ACC112 (cell line): ENCODE results near the gene ZCCHC14.
A peak's percentile ranks its signal among the peaks of the same experiment; 100 is the strongest.

Experiments used
- H2AFZ ChIP-seq: fragments of 200-600 bp; sonication (generic); one replicate; pipeline ENCODE4 v1.6.0; 2017; ENCODE audit warnings: antibody characterized with exemption, low read length; ENCODE audit not compliant: unreplicated experiment
- H3K27ac ChIP-seq: fragments of 200-600 bp; sonication (generic); 2 replicates; pipeline ENCODE4 v1.5.1; 2014; ENCODE audit warnings: low read depth, mild to moderate bottlenecking, antibody characterized with exemption, low read length, moderate library complexity
- H3K27me3 ChIP-seq: fragments of 200-600 bp; sonication (generic); 2 replicates; pipeline ENCODE4 v1.6.1; 2014; ENCODE audit warnings: mild to moderate bottlenecking, antibody characterized with exemption, low read length, moderate library complexity, mixed read lengths; ENCODE audit not compliant: insufficient read depth
- H3K36me3 ChIP-seq: fragments of 200-600 bp; sonication (generic); 2 replicates; pipeline ENCODE4 v1.6.1; 2016; ENCODE audit warnings: mild to moderate bottlenecking, antibody characterized with exemption, low read length, moderate library complexity, mixed read lengths; ENCODE audit not compliant: insufficient read depth
- H3K4me1 ChIP-seq: fragments of 200-600 bp; sonication (generic); one replicate; pipeline ENCODE4 v1.6.1; 2016; ENCODE audit warnings: low read length, mixed read lengths; ENCODE audit not compliant: insufficient read depth, unreplicated experiment, control insufficient read depth
- H3K4me3 ChIP-seq: fragments of 200-600 bp; sonication (generic); 2 replicates; pipeline ENCODE4 v1.5.1; 2014; ENCODE audit warnings: mild to moderate bottlenecking, low read depth, low read length
- H3K79me2 ChIP-seq: fragments of 200-600 bp; sonication (generic); one replicate; pipeline ENCODE4 v1.6.0; 2016; ENCODE audit warnings: low read length; ENCODE audit not compliant: control insufficient read depth, unreplicated experiment, insufficient read depth

ZCCHC14 gene

GRCh38 chr16:87409153-87409552 is 83.7 kb downstream of the ZCCHC14 start:
- H3K27ac ChIP-seq, result no peak overlapping the region
- H3K36me3 ChIP-seq, result peaks cover 12% of the 10 kb centered on the region
- no peak overlapping the region for H2AFZ ChIP-seq
- H3K79me2 ChIP-seq, result no peaks in the 10 kb centered on the region
- H3K27me3 ChIP-seq, result no peaks in the 10 kb centered on the region
- H3K4me3 ChIP-seq, result no peak overlapping the region
- H3K4me1 ChIP-seq, result peaks cover 10% of the 10 kb centered on the region

DNA sequence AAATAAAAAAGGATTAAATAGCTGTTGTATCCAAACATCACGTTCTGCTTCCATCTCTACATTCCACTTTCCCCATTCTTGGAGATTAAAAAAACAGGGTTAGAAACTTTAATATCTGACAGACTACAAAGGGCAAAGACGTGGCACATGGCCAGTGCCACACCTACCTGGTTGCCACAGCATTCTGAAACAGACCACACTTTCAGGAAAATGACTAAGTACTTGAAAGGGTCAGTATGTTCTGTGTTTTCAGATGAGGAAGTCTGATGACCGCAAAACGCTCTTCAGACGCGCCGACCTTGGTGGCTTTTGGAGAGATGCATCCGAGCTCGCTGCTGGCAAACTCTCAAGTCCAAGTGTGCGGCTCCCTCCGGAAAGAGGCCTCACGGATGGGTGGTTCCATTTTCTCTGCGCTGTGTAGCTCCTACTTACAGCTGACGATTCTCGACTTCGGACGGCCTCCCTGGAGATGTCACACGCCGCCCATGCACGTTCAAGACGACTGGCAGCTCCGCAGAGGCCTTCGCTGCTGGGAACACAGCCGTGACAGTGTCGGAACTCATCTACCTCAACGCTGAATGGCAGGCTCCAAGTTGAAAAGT is 85.2 kb downstream of the ZCCHC14 start:
- H3K4me3 ChIP-seq, result no peak overlapping the region
- no peaks in the 10 kb centered on the region for H3K79me2 ChIP-seq
- H3K36me3 ChIP-seq, result peaks cover 20% of the 10 kb centered on the region
- H3K27me3 ChIP-seq, result no peaks in the 10 kb centered on the region
- H3K4me1 ChIP-seq, result peaks cover 10% of the 10 kb centered on the region
- peak overlapping the region; percentile 36; the same call in 1 of the 2 replicates for H3K27ac ChIP-seq
- H2AFZ ChIP-seq, result no peak overlapping the region

GRCh38 chr16:87406495-87407088 is 86.2 kb downstream of the ZCCHC14 start:
- peaks cover 10% of the 10 kb centered on the region for H3K4me1 ChIP-seq
- H2AFZ ChIP-seq, result no peak overlapping the region
- H3K4me3 ChIP-seq, result no peak overlapping the region
- no peak overlapping the region for H3K27ac ChIP-seq
- H3K27me3 ChIP-seq, result no peaks in the 10 kb centered on the region
- H3K79me2 ChIP-seq, result no peaks in the 10 kb centered on the region
- H3K36me3 ChIP-seq, result peaks cover 26% of the 10 kb centered on the region

DNA sequence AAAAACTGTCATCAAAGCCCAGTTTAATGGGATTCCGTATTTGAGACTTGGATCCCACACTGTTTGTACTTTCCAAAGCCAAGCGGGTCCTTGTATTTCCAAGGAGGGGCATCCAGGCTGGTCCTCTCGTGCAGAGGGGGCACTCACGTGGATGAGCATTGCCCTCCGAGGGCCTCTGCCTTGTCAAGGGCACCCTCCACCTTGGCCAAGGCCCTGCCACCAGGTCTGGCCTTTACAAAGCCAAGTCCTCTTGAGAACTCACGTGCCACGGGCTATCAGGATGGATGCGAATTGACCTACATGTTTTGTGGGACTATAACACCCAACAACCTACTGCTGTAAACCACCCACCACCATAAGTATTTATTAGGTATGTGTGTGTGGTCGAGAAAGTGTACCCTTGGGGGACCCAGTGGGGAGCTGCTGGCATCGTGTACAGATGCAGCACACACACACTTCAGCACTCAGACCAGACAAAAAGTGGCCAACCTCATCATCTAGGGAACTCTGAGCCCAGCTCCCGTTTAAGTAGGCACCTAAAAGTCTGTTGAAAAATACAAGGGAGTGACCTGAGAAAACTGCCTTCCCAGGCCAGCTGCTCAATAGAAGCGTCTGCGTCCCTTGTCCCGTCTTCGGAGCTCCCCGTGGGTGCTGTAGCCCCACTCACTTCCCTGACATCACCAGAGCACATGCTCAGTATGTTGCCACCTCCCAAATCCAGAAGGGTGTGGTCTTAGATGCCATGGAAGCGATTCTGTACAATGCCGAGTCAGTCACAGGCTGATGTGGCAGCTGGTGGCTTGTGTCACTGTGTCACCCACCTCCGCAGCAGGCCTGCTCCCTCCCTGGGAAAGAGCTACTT is 87.8 kb downstream of the ZCCHC14 start:
- H3K4me1 ChIP-seq, result peaks cover 10% of the 10 kb centered on the region
- H3K27ac ChIP-seq, result no peak overlapping the region
- no peak overlapping the region for H2AFZ ChIP-seq
- no peaks in the 10 kb centered on the region for H3K79me2 ChIP-seq
- H3K36me3 ChIP-seq, result peaks cover 30% of the 10 kb centered on the region
- H3K4me3 ChIP-seq, result no peak overlapping the region
- no peaks in the 10 kb centered on the region for H3K27me3 ChIP-seq

GRCh38 chr16:87395181-87395842 is 97.5 kb downstream of the ZCCHC14 start:
- H3K79me2 ChIP-seq, result peaks cover 71% of the 10 kb centered on the region
- peaks cover 9% of the 10 kb centered on the region for H3K36me3 ChIP-seq
- no peak overlapping the region for H3K27ac ChIP-seq
- no peak overlapping the region for H2AFZ ChIP-seq
- no peaks in the 10 kb centered on the region for H3K27me3 ChIP-seq
- no peak overlapping the region; the same call in 1 of the 2 replicates for H3K4me3 ChIP-seq
- peaks cover 20% of the 10 kb centered on the region for H3K4me1 ChIP-seq

DNA sequence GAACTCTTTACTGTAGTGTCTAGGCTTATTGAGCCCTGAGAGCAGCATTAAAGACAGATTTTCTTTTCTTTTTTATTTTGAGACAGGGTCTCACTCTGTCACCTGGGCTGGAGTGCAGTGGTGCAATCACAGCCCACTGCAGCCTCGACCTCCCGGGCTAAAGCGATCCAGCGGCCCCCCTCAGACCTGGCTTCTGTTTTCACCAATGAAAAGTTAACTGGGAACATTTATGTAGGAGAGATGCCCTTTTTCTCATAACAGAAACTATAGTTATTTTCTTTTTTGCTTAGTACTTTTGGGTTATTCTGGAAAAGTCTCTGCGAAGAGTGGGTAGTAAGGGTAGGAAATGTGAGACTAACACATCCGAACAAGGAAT is 99.2 kb downstream of the ZCCHC14 start:
- Histone ChIP-seq H3K4me1 (peaks cover 28% of the 10 kb centered on the region), H3K27me3 (no peaks in the 10 kb centered on the region), H3K36me3 (peaks cover 1% of the 10 kb centered on the region; the same call in 1 of the 2 replicates), H3K4me3 (peak overlapping the region; percentile 93), H3K27ac (0 out of 2 replicates have a peak overlapping the region, but pooled peaks have one; percentile 63), H2AFZ (no peak overlapping the region), H3K79me2 (peaks cover 63% of the 10 kb centered on the region)

- H3K36me3 ChIP-seq, result no peaks in the 10 kb centered on the region; the same call in 1 of the 2 replicates
- H3K4me3 ChIP-seq, result peak overlapping the region; percentile 93
- peak overlapping the region; percentile 63 for H3K27ac ChIP-seq
- H3K27me3 ChIP-seq, result no peaks in the 10 kb centered on the region
- H3K4me1 ChIP-seq, result peaks cover 32% of the 10 kb centered on the region
- no peak overlapping the region for H2AFZ ChIP-seq
- peaks cover 57% of the 10 kb centered on the region for H3K79me2 ChIP-seq
Measured at GRCh38 chr16:87392821-87393679, 99.8 kb downstream of the ZCCHC14 start.

DNA sequence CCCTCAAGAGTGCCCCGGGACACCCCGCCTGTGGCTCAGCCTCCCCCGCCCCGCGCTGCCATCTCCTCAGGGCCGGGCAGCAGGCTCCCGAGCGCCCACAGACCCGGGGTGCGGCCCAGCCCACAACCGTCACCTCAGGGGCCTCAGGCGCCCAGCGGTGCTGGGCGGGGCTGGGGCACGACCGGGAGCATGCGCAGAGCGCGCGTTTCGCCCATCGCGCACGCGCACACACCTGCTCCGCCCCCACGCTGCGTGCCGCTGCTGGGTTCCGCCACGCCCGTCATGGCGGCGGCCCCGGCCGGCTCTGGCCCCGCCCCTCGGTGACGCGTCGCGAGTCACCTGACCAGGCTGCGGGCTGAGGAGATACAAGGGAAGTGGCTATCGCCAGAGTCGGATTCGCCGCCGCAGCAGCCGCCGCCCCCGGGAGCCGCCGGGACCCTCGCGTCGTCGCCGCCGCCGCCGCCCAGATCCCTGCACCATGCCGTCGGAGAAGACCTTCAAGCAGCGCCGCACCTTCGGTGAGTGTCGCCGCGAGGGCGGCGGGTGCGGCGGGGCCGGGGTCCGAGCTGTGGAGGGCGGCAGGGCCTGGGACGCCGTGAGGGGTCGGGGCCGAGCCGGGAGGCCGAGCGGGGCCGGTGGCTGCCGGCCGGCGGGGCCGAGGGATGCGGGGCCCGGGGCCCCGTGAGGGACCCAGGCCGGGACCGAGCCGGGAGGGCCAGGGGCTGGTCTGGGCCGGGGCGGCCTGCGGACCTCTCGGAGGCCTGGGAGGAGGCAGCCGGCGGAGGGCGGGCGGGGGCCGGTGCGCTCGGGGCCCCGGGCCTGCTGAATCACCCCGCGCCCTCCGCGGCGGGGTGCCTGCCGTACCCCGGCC is 100.6 kb downstream of the ZCCHC14 start, which contains the start of gene MAP1LC3B:
Gene MAP1LC3B, plus strand, starts transcription at position 387 of the 871 bp plus-strand sequence. Its CDS starts 92 bp downstream, at position 479.
- Histone ChIP-seq H2AFZ (no peak within 1 kb of the TSS), H3K4me1 (peaks cover 39% of the 10 kb centered on the region), H3K36me3 (no peaks in the 10 kb centered on the region; the same call in 1 of the 2 replicates), H3K27ac (peak within 1 kb of the TSS; percentile 88), H3K27me3 (no peaks in the 10 kb centered on the region), H3K4me3 (peak within 1 kb of the TSS; percentile 93), H3K79me2 (peaks cover 48% of the 10 kb centered on the region)

DNA sequence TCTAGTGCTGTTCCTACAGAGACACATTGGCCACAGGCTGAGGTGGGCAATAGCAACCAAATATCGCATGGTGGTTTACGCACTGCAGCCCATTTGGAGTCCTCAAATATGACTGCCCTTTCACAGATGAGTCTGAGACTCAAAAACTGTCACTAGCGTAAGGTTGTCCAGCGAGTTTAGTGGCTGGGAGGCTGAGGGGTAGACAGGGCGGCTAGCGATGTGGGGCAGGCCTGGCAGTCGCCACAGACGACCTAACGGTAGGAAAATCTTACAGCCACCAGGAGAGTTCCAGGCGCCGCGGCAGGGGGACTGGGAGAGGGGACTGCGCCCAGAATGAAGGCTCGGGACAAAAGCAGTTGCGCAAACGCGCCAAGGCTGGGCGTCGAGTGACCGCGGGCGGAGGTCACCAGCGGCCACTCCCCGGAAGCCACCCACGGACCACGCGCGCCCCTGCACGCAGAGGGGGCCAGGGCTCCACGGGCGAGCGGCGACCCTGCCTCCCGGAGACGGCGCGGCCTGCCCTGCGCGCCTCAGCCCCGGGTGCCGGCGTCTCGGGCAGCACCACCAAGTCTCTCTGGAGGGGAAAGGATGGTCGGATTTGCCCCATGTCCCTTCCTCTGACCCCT is 101.4 kb downstream of the ZCCHC14 start:
- H3K4me3 ChIP-seq, result peak overlapping the region; percentile 93
- peak overlapping the region; percentile 88 for H3K27ac ChIP-seq
- no peaks in the 10 kb centered on the region; the same call in 1 of the 2 replicates for H3K36me3 ChIP-seq
- no peaks in the 10 kb centered on the region for H3K27me3 ChIP-seq
- H2AFZ ChIP-seq, result no peak overlapping the region
- H3K79me2 ChIP-seq, result peaks cover 42% of the 10 kb centered on the region
- H3K4me1 ChIP-seq, result peaks cover 39% of the 10 kb centered on the region
